Activated CD8-positive, alpha-beta memory T cell treated with anti-CD3 and anti-CD28 coated beads for 48 hours (primary cell): ENCODE measurements around the gene C14orf132.

Source experiments
- DNase-seq, 3 experiments: peaks; one replicate each; pipeline ENCODE4 v3.0.0-alpha.2; 2020; ENCODE audit warnings: low read depth in 2 of 3, low spot score in 2 of 3

The C14orf132 gene

GRCh38 chr14:96117101-96117897 is 78.1 kb downstream of the C14orf132 start:
- no peak for DNase-seq

GRCh38 chr14:96117960-96118359 is 78.8 kb downstream of the C14orf132 start:
- DNase-seq: no peak

GRCh38 chr14:96118391-96118790 is 79.2 kb downstream of the C14orf132 start:
- DNase-seq: no peak

GRCh38 chr14:96119947-96120346 is 80.8 kb downstream of the C14orf132 start:
- no peak for DNase-seq

GRCh38 chr14:96120392-96120791 is 81.2 kb downstream of the C14orf132 start:
- DNase-seq: no peak

- DNase-seq: no peak
Observed at GRCh38 chr14:96120941-96121340, 81.8 kb downstream of the C14orf132 start.

- no peak for DNase-seq
Observed at GRCh38 chr14:96121660-96122395, 82.7 kb downstream of the C14orf132 start.

GRCh38 chr14:96122496-96122895 is 83.3 kb downstream of the C14orf132 start:
- DNase-seq: no peak

GRCh38 chr14:96125536-96125935 is 86.4 kb downstream of the C14orf132 start:
- DNase-seq: no peak

- DNase-seq: no peak
Observed at GRCh38 chr14:96126339-96126782, 87.2 kb downstream of the C14orf132 start.

GRCh38 chr14:96126783-96127271 is 87.7 kb downstream of the C14orf132 start:
- no peak for DNase-seq

GRCh38 chr14:96129128-96129736 is 90.1 kb downstream of the C14orf132 start:
- DNase-seq: no peak

GRCh38 chr14:96130391-96130790 is 91.2 kb downstream of the C14orf132 start:
- DNase-seq: no peak

GRCh38 chr14:96130854-96131253 is 91.7 kb downstream of the C14orf132 start:
- DNase-seq: no peak

- no peak for DNase-seq
Observed at GRCh38 chr14:96131836-96132235, 92.7 kb downstream of the C14orf132 start.

GRCh38 chr14:96134508-96134907 is 95.3 kb downstream of the C14orf132 start:
- DNase-seq: no peak

GRCh38 chr14:96135285-96135684 is 96.1 kb downstream of the C14orf132 start:
- DNase-seq: no peak

- no peak for DNase-seq
Observed at GRCh38 chr14:96136371-96137005, 97.3 kb downstream of the C14orf132 start.

GRCh38 chr14:96138241-96138640 is 99.1 kb downstream of the C14orf132 start:
- DNase-seq: no peak

- DNase-seq: no peak
Observed at GRCh38 chr14:96139169-96139568, 100.0 kb downstream of the C14orf132 start.

- no peak for DNase-seq
Observed at GRCh38 chr14:96139879-96140278, 100.7 kb downstream of the C14orf132 start.
